ENCODE results near the gene PRAMEF4.
"Not testable (repeated sequence)": the region's sequence is repeated elsewhere in the genome, so short reads cannot be mapped to it uniquely, and the experiment has no call there.

The PRAMEF4 gene

GRCh38 chr1:12851779-12852178 lies 34.2 kb downstream of the PRAMEF4 start:
- Histone ChIP-seq H3K36me3 (ENCODE audit: insufficient read depth, low read length) (no peaks in the 10 kb centered on the region), H3K9me3 (ENCODE audit: low read depth, low read length) (no peaks in the 10 kb centered on the region), H3K9ac (ENCODE audit: insufficient read length) (no peak overlapping the region), H3K27ac (no peak overlapping the region), H3K4me3 (no peak overlapping the region)
- TF ChIP-seq EZH2 (IDR thresholded peaks at IDR 0.05) = no peak
- no peak for TF ChIP-seq FOXP2 (optimal IDR thresholded peaks at IDR 0.05; ENCODE audit: control extremely low read depth, extremely low read length, insufficient read depth)
- no peak for TF ChIP-seq POLR2AphosphoS5 (IDR thresholded peaks at IDR 0.05; ENCODE audit: borderline replicate concordance, low read depth, low read length)
- DNase-seq (ENCODE audit: low read depth, low spot score) = no peak

GRCh38 chr1:12848620-12849019 lies 37.4 kb downstream of the PRAMEF4 start, which contains the start of gene HNRNPCL1:
TSS of gene HNRNPCL1 (minus strand) at chr1:12848720. CDS start at chr1:12848289, 431 bp downstream.
- not testable (repeated sequence) for H3K27ac ChIP-seq; H3K36me3 ChIP-seq (ENCODE audit: insufficient read depth, low read length); H3K4me3 ChIP-seq; DNase-seq (ENCODE audit: low read depth, low spot score); H3K9me3 ChIP-seq (ENCODE audit: low read depth, low read length); H3K9ac ChIP-seq (ENCODE audit: insufficient read length)

DNA sequence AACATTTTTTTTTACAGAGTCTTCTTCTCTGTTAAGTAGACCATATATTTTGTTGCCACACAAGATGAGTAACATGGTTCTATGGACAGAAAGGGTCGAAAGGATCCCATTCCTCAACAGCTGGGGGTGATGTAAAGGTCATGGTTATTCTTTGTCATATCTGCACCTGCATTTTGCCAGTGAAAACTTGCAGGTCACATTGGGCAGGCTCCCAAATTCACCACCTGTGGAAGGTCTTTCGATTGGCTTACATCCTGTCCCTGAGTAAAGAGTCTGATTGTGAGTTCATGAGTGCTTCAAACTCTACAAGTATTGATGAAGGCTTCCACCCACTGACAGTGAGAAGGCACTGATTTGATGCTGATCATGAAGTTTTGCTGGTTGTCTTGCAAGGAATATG lies 52.8 kb downstream of the PRAMEF4 start:
- H3K9me3 ChIP-seq (ENCODE audit: low read depth, low read length); DNase-seq (ENCODE audit: low read depth, low spot score); H3K27ac ChIP-seq; H3K9ac ChIP-seq (ENCODE audit: insufficient read length); H3K4me3 ChIP-seq; H3K36me3 ChIP-seq (ENCODE audit: insufficient read depth, low read length): not testable (repeated sequence)

DNA sequence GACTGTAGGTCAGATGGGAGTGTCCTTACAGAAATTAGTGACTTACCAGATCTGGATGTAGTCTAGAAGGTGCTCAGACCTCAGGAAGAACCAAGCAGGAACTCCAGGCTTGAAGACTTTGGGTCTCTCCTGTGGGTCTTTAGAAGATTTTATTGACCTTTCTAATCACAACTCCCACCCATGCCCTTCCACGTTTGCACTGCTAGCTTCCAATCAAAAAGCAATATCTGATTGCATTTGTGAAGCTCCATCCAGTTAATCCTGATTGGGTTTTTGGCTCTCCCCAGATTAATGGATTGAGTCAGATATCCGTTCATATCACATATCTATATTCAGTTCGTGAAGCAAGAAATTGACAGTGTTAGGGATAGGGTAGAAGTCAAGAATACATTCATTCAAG lies 54.7 kb downstream of the PRAMEF4 start, which contains the start of gene PRAMEF11:
PRAMEF11 (minus strand) TSS at position 101 of the 400 bp plus-strand sequence. CDS start 2,621 bp downstream, outside the sequence.
- H3K27ac ChIP-seq; H3K4me3 ChIP-seq; DNase-seq (ENCODE audit: low read depth, low spot score); H3K9me3 ChIP-seq (ENCODE audit: low read depth, low read length); H3K9ac ChIP-seq (ENCODE audit: insufficient read length); H3K36me3 ChIP-seq (ENCODE audit: insufficient read depth, low read length): not testable (repeated sequence)
